SK-N-SH treated with all-trans-retinoic acid at 6 μM for 48 hours (cell line): ENCODE results near the gene HES3.

Experiments
- ATAC-seq: fragments of 200-7000 bp; cut with Tn5 transposase; 3 replicates; pipeline ENCODE4 v1.9.1; 2020; ENCODE audit warnings: mild to moderate bottlenecking, moderate library complexity
- CSDC2 ChIP-seq: fragments of 250-450 bp; sonication (Bioruptor Pico); IDR thresholded peaks from 2 replicates; pipeline ENCODE4 v1.5.0; 2020; ENCODE audit warnings: mild to moderate bottlenecking, moderate library complexity
- GLIS3 ChIP-seq: fragments of 250-450 bp; sonication (Bioruptor Pico); IDR thresholded peaks from 2 replicates; pipeline ENCODE4 v1.5.0; 2020; ENCODE audit warnings: mild to moderate bottlenecking, moderate library complexity
- RARB ChIP-seq: fragments of 250-450 bp; sonication (Bioruptor Pico); IDR thresholded peaks from 2 replicates; pipeline ENCODE4 v1.8.0; 2021; ENCODE audit warnings: mild to moderate bottlenecking, moderate library complexity
- SNAI2 ChIP-seq: fragments of 250-450 bp; sonication (Bioruptor Pico); IDR thresholded peaks from 2 replicates; pipeline ENCODE4 v1.5.0; 2020; ENCODE audit warnings: mild to moderate bottlenecking, moderate library complexity
- TSHZ2 ChIP-seq: fragments of 250-450 bp; sonication (Bioruptor Pico); IDR thresholded peaks from 2 replicates; pipeline ENCODE4 v1.5.0; 2020; ENCODE audit warnings: mild to moderate bottlenecking, moderate library complexity
- ZNF70 ChIP-seq: fragments of 450-650 bp; formaldehyde crosslinking; IDR thresholded peaks from 2 replicates; pipeline ENCODE4 v1.5.0; 2020; ENCODE audit warnings: mild to moderate bottlenecking, moderate library complexity
- TF ChIP-seq, protein P1 (sequence below): fragments of 250-450 bp; sonication (Bioruptor Pico); IDR thresholded peaks from 2 replicates; pipeline ENCODE4 v1.5.1; 2021; ENCODE audit warnings: mild to moderate bottlenecking, moderate library complexity

HES3 gene

GRCh38 chr1:6294890-6295556 lies 51.0 kb downstream of the HES3 start:
- no peak for TF ChIP-seq GLIS3
- TF ChIP-seq RARB (CRISPR knock-in tag), result no peak
- TF ChIP-seq TSHZ2 (CRISPR knock-in tag), result no peak
- TF ChIP-seq SNAI2 (CRISPR knock-in tag), result no peak
- TF ChIP-seq, protein P1, sequence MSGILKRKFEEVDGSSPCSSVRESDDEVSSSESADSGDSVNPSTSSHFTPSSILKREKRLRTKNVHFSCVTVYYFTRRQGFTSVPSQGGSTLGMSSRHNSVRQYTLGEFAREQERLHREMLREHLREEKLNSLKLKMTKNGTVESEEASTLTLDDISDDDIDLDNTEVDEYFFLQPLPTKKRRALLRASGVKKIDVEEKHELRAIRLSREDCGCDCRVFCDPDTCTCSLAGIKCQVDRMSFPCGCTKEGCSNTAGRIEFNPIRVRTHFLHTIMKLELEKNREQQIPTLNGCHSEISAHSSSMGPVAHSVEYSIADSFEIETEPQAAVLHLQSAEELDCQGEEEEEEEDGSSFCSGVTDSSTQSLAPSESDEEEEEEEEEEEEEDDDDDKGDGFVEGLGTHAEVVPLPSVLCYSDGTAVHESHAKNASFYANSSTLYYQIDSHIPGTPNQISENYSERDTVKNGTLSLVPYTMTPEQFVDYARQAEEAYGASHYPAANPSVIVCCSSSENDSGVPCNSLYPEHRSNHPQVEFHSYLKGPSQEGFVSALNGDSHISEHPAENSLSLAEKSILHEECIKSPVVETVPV (CRISPR knock-in tag), result no peak
- TF ChIP-seq ZNF70 (CRISPR knock-in tag), result no peak
- no peak for TF ChIP-seq CSDC2 (CRISPR knock-in tag)

More at GRCh38 chr1:6294890-6295556, 51.0 kb downstream of the HES3 start:
- no peak for ATAC-seq
